Fibroblast of skin of right quadriceps (primary cell): ENCODE data around the gene SHROOM3.
A peak's percentile ranks its signal among the peaks of the same experiment; 100 is the strongest.

ENCODE experiments used
- DNase-seq: peaks from one replicate; pipeline ENCODE4 v3.0.0-alpha.2; 2013

The SHROOM3 gene

GRCh38 chr4:76572224-76572623 lies 137.2 kb downstream of the SHROOM3 start:
- no peak for DNase-seq

- no peak for DNase-seq
Measured at GRCh38 chr4:76576824-76577223, 141.8 kb downstream of the SHROOM3 start.

GRCh38 chr4:76578002-76578560 lies 143.1 kb downstream of the SHROOM3 start:
- no peak for DNase-seq

DNA sequence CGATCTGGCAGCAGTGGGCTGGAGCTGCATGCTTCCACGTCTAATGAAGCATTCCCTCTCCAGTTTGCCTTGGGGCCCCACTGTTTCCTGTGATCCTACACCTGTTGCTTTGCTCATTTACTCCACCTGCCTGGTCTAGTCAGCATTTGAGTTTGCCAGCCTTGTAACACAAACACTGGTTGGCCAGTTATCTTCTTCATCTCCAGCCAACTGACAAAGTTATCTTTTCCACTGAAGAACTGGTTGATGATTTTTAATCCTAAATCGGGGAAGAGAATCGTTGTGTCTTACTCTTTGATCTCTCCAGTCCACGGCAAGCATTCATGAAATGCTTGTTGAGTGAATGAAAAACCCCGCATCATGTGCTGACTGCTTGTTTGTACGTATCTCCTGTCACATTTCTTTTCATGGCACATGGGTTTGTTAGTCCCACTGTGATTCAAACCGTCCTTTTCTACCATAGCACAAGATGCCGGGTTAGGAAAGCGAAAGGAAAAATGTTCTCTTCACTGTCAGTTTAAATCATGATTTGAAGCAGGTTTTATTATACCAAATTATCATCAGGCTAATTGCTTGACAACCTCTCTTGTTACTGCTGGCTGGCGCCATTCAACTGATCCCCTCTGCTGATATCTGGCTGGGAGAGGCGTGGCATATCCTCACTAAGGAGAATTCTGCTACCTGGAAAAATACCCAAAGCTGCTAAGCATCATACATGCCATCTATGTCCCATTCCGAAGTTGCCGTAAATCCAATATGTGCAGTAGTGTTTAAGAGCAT lies 144.8 kb downstream of the SHROOM3 start:
- DNase-seq: no peak

DNA sequence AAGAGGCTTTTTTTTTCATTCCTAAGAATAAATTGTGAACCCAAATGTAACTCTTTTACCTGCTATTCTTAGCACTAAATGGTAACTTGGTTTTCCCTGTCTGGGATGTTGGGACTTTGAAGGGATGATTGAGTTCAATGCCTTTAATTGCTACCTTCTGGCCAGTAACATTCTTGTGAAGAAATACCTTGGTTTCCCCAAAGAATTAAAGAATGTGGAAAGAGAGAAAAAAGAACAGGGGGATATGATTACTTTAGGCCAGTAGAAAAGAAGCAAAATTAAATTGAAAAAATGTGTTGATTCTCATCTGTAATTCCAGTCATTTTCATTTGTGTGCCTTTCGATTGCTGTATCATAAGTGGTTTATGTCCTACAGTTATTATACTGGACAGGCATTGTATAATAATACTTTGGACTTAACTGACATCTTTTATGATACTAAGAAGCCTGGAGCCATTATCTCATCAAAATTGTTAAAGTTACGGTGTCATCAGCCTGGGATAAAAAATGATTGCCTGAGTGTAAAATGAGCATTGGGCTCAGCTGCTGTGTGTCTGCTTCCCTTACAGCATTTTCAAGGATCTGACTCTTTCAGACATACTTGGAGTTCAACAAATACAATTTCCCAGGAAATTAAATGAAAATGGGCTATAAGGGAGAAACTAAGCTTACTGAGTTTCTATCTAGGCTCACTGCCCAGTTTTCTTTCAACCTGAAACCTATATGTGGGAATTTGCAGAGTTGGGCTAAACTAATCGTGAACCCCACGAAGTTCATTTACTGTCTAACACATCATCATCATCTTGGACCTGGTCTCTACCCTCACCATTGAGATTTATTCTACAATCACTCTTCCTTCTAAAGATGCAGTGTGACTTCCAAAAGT lies 146.3 kb downstream of the SHROOM3 start:
- DNase-seq: peak; percentile 73

DNA sequence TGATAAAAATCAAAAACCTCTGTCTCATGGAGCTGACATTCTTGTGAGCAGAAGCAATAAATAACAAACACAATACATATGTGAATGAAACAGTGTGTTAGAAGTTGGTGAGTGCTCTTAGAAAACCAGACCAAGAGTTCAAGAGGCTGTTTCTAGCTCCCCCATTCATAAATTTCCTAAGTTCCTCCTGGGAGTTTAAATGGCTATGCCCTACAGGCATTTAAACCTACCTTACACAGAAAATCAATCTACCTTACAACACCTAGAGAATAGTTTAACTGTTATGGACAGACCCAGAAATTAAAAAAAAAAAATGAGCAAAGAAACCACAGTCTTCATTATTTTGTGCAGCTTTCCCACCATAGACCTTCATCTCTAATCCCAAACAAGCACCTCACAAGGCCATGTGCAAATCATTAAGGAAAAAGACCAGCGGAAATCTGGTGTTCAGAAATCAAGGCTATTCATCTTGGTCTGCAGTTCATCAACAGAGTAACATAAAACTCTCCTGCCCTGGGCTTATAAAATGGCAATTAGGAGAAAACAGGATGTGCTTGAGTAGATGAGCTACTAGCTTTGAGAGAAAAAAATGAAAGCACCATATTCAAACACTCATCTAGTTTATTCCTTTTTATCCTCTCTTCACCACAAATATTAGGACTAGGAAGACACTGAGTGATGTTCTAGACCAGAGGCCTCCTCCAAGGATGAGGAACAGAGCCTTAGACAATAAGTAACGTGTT lies 147.2 kb downstream of the SHROOM3 start:
- peak; percentile 75 for DNase-seq

DNA sequence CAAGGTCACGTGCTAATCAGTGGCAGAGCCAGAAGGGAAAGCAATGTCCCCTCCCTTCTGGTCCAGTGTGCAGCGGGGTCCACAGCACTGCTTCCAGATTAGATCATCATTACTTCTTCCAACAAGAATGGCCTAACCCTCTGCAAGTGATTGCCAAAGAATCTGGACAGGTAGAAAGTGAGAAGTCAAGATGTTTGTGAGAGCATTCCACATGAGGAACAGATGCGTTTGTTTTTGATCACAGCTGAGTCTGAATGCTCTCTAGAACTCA lies 147.7 kb downstream of the SHROOM3 start:
- DNase-seq: no peak

GRCh38 chr4:76584241-76585152 lies 149.5 kb downstream of the SHROOM3 start:
- DNase-seq: peak; percentile 84

DNA sequence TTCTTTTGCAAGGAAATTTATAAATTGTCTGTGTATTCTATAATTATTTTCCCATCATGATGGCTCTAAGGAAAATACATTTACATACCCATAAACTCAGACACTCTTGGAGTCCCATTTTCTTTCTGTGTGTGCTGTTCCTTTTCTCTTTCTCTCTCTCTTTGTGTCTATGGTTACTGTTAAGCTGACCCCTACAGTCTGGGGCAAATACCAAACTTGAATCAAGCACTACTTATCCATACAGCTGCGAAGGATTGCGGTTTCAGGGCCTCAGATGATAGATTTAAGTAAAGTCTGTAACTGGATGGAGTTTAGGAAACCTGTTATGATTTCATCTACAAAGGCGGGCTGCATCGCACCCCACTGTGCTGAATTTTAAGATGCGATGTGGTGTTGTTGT lies 150.2 kb downstream of the SHROOM3 start:
- DNase-seq: peak; percentile 81

DNA sequence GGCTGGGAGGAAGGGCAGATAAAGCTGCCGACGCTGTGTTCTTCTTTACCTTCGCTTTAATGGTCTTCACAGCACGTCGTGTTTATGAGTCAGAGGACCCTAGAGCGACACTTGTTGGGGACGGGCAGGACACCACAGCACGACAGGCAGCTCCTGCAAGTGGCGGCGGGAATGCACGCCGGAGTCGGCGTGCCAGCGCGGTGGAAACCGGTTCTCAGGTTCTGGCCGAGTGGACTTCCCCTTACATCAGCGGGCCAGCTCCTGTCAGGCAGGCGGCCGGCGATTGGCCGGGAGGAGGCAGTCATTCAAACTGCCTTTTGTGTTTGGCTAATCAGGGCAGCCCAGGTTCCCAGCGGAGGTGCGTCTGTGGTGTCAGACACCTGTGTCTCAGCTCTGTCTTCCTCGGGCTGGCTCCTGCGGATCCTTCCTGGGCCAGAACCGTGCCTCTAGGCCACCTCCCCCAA lies 150.9 kb downstream of the SHROOM3 start:
- peak; percentile 37 for DNase-seq

GRCh38 chr4:76588274-76588673 lies 153.2 kb downstream of the SHROOM3 start:
- no peak for DNase-seq

GRCh38 chr4:76589402-76589801 lies 154.4 kb downstream of the SHROOM3 start:
- DNase-seq: peak; percentile 82

DNA sequence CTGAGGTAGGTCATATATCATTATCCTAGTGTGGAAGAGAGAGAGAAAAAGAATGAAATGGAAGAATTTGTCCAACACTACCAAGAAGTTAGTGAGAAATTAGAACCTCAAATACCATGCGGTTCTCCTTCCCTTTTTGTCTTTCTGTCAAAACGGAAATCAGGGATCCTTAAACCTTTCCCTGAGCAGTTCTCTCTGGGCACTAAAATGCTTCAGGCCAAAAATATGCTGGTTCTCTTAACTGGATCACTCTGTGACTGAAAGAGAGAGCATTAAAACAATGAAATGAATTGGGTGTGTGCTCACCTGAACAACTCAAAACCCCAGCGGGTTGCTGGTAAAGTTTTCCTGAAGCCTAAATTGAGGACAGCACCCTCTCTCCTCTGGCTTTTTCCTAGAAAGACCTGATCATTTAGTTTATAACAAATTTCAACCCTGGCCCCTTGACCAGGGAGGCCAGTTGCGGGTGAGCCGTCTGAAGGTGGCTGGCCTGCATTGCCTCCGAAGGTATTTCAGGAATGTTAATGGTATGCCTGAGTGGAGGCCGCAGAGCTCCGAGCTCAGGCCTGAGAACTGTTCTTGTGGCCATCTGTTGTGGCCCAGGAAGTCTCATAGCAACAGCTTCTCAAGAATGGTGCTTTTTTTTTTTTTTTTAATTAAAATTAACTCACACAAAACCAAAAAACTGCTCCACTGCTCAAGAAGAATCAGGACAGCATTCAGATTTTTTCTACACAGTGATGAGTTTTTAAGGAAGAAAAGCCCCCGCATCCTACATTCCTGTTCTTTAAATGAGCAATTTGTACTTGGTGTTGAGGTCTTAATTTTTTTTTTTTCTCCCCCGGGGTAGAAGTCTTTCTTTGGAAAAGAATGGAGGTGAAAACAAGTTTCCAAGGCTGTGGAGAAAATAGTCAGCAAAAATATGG lies 155.1 kb downstream of the SHROOM3 start:
- DNase-seq: peak; percentile 93

GRCh38 chr4:76590798-76591281 lies 155.8 kb downstream of the SHROOM3 start:
- peak; percentile 85 for DNase-seq

- DNase-seq: no peak
Measured at GRCh38 chr4:76591992-76592391, 157.0 kb downstream of the SHROOM3 start.

DNA sequence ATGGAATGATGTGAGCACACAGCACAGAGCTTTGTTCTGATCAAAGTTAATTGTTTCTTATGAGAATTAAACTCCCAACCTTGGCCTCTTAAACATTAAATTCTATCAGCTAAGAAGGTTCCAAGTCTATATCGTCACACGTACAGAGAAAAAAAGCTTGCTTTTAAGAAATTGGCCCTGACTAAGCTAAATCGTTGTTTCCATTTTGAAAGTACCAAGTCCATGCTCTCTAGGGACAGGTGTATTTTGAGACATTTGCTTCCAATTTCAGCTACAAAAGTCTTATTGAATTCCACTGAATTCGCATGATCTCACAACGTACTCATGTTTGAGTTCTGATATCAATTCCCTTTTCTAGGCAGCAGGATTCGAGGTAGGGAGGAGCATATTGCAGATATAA lies 157.4 kb downstream of the SHROOM3 start:
- DNase-seq: no peak

DNA sequence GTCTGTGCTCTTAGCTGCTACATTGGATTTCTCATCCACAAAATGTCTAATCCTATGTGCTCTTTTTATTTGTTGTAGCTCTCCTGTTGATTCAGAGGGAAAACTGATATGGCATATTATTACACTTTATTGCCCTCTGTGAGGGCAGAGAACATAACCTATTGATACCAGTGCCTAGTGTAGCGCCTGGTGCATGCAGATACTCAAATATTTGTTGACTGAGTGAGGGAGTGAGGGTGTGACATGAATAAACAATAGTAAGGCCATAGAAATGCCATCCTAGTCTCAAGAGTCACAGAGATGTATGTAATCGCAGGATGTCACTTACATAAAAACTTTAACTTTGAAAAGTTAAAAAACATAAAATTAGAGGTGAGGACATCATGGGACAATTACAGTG lies 159.1 kb downstream of the SHROOM3 start:
- DNase-seq: no peak

- no peak for DNase-seq
Measured at GRCh38 chr4:76595435-76595834, 160.4 kb downstream of the SHROOM3 start.

- no peak for DNase-seq
Measured at GRCh38 chr4:76596713-76597112, 161.7 kb downstream of the SHROOM3 start.

DNA sequence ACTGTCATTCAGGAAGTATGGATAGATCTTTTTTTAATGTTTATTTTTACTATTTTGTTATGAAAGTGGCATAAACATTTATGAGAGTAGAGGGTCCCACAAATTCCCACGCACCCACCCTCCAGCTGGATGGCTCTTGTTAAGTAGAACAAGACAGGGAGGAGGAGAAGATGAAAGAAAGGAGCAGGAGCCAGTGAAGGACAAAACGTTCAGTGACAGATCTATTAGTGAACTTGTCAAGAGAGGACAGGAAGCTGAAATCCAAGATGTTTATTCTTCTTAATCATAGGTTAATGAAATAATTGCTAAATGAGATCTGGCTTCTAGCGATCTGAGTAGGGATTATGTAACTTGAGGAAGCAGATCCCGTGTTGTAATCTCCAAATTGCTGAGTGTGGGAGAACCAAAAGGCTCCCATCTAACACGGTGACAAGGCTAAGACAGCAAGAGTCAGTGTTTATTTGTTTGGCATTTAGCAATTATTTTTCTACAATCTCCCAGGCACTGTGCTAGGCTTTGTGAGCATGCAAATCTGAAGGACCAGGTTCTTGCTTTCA lies 162.5 kb downstream of the SHROOM3 start:
- no peak for DNase-seq
